Tibial nerve (tissue), 4 donors: ENCODE results near the gene GRIA1.

Experiments
- CTCF ChIP-seq, 5 experiments: fragments of 200-600 bp in 3 of 5; fragments of 450-650 bp in 2 of 5; sonication (generic) in 3 of 5; IDR thresholded peaks; one replicate each; pipeline ENCODE4 v1.5.1; 2016 to 2019; ENCODE audit warnings: antibody characterized with exemption in 5 of 5, mild to moderate bottlenecking in 3 of 5, moderate library complexity in 2 of 5
- EP300 ChIP-seq, 2 donors: sonication (generic); formaldehyde crosslinking; IDR thresholded peaks; one replicate each; pipeline ENCODE4 v1.6.1; 2017; ENCODE audit warnings: antibody characterized with exemption in 2 of 2, mild to moderate bottlenecking in 1 of 2

- TF ChIP-seq CTCF (IDR thresholded peaks at IDR 0.05), result no peak
- TF ChIP-seq EP300 (IDR thresholded peaks at IDR 0.05), result no peak
Observed at GRCh38 chr5:153469423-153469822, 21.0 kb upstream of the GRIA1 start.
